ENCODE measurements around the gene PLEKHO2.

PLEKHO2 gene

GRCh38 chr15:64884679-64885078 is 43.0 kb downstream of the PLEKHO2 start:
- Mint-ChIP-seq H3K27ac (no peak overlapping the region), H3K36me3 (no peaks in the 10 kb centered on the region), H3K4me1 (ENCODE audit: low read depth) (peaks cover 28% of the 10 kb centered on the region), H3K4me3 (peak overlapping the region; percentile 75), H3K27me3 (no peaks in the 10 kb centered on the region), H3K9me3 (ENCODE audit: low read depth) (no peaks in the 10 kb centered on the region)

DNA sequence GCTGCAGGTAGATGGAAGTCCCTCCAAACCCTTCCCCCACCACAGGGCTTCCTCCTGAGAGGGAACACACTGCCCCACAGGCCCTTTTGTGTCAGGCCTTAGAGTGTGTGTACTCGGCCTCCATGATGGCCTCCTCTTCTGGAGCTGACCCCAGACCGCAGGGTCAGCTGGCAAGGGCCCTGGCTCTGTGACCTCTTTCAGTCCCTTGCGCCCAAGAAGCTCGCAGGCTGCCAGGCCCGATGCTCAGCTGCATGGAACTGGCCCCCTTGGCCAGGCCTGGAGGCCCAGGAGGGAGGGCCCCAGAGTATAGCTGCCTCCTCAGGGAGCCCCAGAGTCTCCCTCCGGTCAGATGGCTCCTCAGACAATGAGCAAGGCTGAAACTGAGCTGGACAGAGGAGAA is 46.6 kb downstream of the PLEKHO2 start:
- Mint-ChIP-seq H3K9me3 (ENCODE audit: low read depth) (no peaks in the 10 kb centered on the region), H3K36me3 (no peaks in the 10 kb centered on the region), H3K27me3 (no peaks in the 10 kb centered on the region), H3K27ac (no peak overlapping the region), H3K4me3 (no peak overlapping the region), H3K4me1 (ENCODE audit: low read depth) (peaks cover 40% of the 10 kb centered on the region)

GRCh38 chr15:64891561-64891960 is 49.8 kb downstream of the PLEKHO2 start:
- no peaks in the 10 kb centered on the region for H3K27me3 Mint-ChIP-seq
- H3K9me3 Mint-ChIP-seq (ENCODE audit: low read depth) = no peaks in the 10 kb centered on the region
- no peaks in the 10 kb centered on the region for H3K36me3 Mint-ChIP-seq
- peaks cover 53% of the 10 kb centered on the region for H3K4me1 Mint-ChIP-seq (ENCODE audit: low read depth)
- H3K27ac Mint-ChIP-seq = peak overlapping the region; percentile 98
- no peak overlapping the region for H3K4me3 Mint-ChIP-seq

DNA sequence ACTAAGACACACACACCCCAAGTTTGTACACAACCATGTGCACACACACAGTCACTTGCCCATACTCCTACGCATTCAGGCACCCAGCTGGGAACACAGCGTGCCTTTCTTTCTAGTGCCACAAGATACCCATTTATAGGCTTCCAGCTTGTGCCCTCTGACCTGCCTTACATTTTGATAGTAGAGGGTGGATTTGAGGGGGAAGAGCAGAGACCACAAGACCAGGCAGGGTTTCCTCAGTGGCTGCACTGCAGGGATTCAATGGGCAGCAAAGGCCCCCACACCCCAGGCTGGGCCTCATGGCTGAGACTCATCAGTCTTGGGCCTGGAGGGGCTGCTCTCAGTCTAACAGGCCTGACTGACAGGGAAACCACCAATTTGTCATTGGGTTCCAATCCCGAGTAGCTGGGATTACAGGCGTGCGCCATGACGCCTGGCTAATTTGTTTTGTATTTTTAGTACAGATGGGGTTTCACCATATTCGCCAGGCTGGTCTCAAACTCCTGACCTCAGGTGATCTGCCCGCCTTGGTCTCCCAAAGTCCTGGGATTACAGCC is 51.2 kb downstream of the PLEKHO2 start:
- Mint-ChIP-seq H3K27me3 (no peaks in the 10 kb centered on the region), H3K27ac (peak overlapping the region; percentile 98), H3K9me3 (ENCODE audit: low read depth) (no peaks in the 10 kb centered on the region), H3K4me3 (peak overlapping the region; percentile 92), H3K4me1 (ENCODE audit: low read depth) (peaks cover 57% of the 10 kb centered on the region), H3K36me3 (no peaks in the 10 kb centered on the region)

DNA sequence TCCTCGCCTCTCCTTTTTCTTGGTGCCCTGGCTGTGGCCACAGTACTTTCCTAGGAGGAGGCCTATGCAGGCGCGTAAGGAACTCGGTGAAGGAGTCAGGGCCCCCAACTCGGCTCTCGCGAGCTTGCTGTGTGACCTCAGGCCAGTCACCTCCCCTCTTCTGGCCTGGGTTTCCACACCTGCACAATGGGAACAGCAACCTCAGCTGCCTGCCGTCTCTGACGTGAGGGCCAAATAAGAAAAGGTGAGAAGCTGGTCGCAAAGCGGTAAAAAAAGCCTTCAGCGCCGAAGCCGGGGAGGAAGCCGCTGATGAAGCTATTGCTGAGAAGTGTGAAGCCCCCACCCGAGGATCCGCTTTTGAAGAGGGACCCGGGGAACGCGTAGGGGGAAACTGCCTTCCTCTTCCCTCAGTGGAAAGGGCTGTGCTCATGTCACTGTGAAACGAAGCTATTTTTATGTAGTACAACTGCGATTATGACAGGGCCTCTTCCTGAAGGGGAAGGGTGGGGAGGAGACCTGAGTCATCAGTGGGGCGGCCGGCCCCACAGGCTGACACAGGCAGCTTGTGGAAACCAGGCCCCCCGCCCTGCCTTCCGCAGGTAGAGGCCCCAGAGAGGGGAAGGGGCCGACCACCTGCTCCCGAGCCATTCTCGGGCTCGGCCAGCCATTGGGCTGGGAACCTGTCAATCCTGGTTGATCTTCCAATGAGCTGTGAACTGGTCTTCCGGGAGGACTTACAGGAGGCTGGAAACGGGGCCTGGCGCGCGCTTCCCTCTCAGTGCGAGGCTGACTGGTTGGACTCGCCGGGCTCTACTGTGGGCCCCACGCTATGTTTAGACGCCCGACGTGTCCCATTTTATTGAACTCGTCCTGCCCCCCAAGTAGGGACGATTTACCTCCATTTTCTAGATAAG is 52.0 kb downstream of the PLEKHO2 start:
- H3K36me3 Mint-ChIP-seq = no peaks in the 10 kb centered on the region
- H3K27me3 Mint-ChIP-seq = no peaks in the 10 kb centered on the region
- no peaks in the 10 kb centered on the region for H3K9me3 Mint-ChIP-seq (ENCODE audit: low read depth)
- peak overlapping the region; percentile 98 for H3K27ac Mint-ChIP-seq
- H3K4me3 Mint-ChIP-seq = peak overlapping the region; percentile 92
- H3K4me1 Mint-ChIP-seq (ENCODE audit: low read depth) = peaks cover 59% of the 10 kb centered on the region

- Mint-ChIP-seq H3K36me3 (no peaks in the 10 kb centered on the region), H3K27me3 (no peaks in the 10 kb centered on the region), H3K27ac (peak overlapping the region; percentile 98), H3K9me3 (ENCODE audit: low read depth) (no peaks in the 10 kb centered on the region), H3K4me3 (peak overlapping the region; percentile 92), H3K4me1 (ENCODE audit: low read depth) (peaks cover 59% of the 10 kb centered on the region)
These were observed 52.8 kb downstream of the PLEKHO2 start for GRCh38 chr15:64894395-64895056.

GRCh38 chr15:64895285-64896065 is 53.8 kb downstream of the PLEKHO2 start:
- H3K4me1 Mint-ChIP-seq (ENCODE audit: low read depth) = peaks cover 59% of the 10 kb centered on the region
- H3K27ac Mint-ChIP-seq = peak overlapping the region; percentile 98
- no peaks in the 10 kb centered on the region for H3K9me3 Mint-ChIP-seq (ENCODE audit: low read depth)

DNA sequence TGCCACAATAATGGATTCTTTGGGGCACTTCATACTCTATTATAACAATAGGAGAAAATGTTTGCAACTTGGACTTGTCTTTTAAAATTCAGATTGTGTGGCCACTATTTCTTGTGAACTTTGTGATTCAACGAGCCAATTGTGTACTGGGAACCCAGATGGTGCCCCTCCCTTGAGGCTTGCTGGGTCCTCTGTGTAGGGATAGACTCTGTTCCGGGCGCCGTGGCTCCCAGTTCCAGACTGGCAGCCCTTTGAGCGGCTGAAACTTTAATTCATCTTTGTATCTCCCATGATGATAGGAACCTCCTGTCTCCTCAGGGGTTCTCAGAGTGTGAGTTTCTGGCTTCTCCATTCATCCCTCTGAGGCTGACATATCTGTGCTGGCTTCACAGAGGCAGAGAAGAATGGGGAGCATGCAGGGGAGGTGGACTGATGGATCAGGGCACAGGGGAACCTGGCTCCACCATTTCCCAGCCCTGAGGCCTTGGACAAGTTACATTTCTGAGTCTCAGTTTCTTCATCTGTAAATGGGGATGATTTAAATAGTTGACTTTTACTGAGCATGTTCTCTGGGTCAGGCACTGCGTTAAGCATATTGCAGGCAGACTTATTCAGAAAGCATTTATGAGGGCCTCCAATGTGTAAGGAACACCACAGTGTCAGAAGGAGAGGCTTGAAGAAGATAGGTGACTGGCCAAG is 54.8 kb downstream of the PLEKHO2 start:
- H3K27me3 Mint-ChIP-seq = no peaks in the 10 kb centered on the region
- peaks cover 51% of the 10 kb centered on the region for H3K4me1 Mint-ChIP-seq (ENCODE audit: low read depth)
- H3K27ac Mint-ChIP-seq = peak overlapping the region; percentile 98
- H3K4me3 Mint-ChIP-seq = peak overlapping the region; percentile 92
- H3K9me3 Mint-ChIP-seq (ENCODE audit: low read depth) = no peaks in the 10 kb centered on the region
- H3K36me3 Mint-ChIP-seq = peaks cover 2% of the 10 kb centered on the region

More at GRCh38 chr15:64895285-64896065, 53.8 kb downstream of the PLEKHO2 start:
- no peaks in the 10 kb centered on the region for H3K36me3 Mint-ChIP-seq
- H3K4me3 Mint-ChIP-seq = peak overlapping the region; percentile 92
- no peaks in the 10 kb centered on the region for H3K27me3 Mint-ChIP-seq

DNA sequence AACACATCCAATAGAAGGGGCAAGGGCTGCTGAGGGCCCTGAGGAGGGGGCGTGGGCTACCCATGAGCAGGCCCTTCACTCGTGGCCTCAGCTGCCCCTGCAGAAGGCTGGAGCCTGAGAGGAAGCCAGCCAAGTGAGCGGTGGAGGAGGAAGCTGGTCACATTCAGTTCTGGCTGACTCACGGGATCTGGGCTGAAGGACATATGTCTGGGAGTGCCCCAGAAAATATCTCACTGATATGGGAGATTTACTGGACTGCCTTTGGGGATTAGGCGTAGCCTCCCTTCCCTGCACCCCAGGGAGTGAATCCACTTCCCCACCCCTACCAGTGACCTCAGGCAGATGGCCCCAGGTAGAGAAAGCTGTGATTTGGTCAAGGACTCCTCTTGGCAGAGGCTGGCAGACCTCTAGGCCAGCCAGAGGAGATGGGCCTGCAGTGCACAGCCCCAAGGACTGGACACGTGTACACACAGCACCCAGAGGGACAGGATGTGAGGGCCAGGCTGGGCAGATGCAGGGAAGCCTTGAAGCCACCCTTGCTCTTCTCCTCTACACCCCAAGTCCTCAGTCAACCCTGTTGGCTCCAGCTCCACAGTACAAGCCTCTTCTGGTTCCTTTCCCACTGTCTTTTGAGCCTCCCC is 55.8 kb downstream of the PLEKHO2 start:
- Mint-ChIP-seq H3K9me3 (ENCODE audit: low read depth) (no peaks in the 10 kb centered on the region), H3K36me3 (peaks cover 2% of the 10 kb centered on the region), H3K4me1 (ENCODE audit: low read depth) (peaks cover 51% of the 10 kb centered on the region), H3K4me3 (no peak overlapping the region), H3K27me3 (no peaks in the 10 kb centered on the region), H3K27ac (peak overlapping the region; percentile 98)

DNA sequence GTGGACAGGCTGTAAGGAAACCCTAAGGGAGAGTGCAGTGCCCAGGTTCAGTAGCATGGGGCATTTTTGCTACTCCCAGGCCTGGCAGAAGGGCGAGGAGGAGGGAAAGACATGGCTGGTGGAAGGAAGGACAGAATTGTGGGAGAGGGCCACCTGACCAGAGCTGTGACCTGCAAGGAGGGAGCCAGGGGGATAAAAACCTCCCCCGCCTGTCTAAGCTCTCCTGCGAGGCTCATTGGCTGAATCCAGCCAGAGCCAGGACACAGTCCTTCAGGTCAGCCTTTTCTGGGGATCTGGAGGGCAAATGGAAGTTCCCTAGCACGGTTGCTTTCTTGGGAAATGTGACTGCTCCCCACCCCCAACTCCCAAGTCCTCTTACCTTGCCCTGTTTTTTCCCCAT is 56.7 kb downstream of the PLEKHO2 start:
- no peaks in the 10 kb centered on the region for H3K27me3 Mint-ChIP-seq
- H3K9me3 Mint-ChIP-seq (ENCODE audit: low read depth) = no peaks in the 10 kb centered on the region
- peak overlapping the region; percentile 31 for H3K27ac Mint-ChIP-seq
- peaks cover 51% of the 10 kb centered on the region for H3K4me1 Mint-ChIP-seq (ENCODE audit: low read depth)
- H3K4me3 Mint-ChIP-seq = no peak overlapping the region
- H3K36me3 Mint-ChIP-seq = peaks cover 2% of the 10 kb centered on the region

- H3K36me3 Mint-ChIP-seq = peaks cover 2% of the 10 kb centered on the region
- no peaks in the 10 kb centered on the region for H3K9me3 Mint-ChIP-seq (ENCODE audit: low read depth)
- no peak overlapping the region for H3K27ac Mint-ChIP-seq
- H3K4me3 Mint-ChIP-seq = no peak overlapping the region
- no peaks in the 10 kb centered on the region for H3K27me3 Mint-ChIP-seq
- peaks cover 41% of the 10 kb centered on the region for H3K4me1 Mint-ChIP-seq (ENCODE audit: low read depth)
These were observed 59.4 kb downstream of the PLEKHO2 start for GRCh38 chr15:64901141-64901540.

DNA sequence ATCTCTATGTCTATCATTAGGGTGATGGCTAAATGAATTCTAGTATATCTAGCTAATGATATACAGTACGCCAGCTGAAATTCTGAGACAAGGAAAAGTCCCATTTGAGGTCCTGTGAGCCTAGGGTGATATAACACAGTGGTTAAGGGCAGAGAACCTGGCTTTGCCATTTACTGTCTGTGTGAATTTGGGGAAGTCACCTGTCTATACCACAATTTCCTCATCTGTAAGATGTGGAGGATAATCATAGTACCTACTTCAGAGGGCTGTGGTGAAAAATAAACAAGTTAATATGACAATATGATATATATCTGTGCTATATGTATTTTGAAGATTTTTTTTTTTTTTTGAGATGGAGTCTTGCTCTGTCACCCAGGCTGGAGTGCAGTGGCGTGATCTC is 60.2 kb downstream of the PLEKHO2 start:
- Mint-ChIP-seq H3K27me3 (no peaks in the 10 kb centered on the region), H3K4me1 (ENCODE audit: low read depth) (peaks cover 38% of the 10 kb centered on the region), H3K36me3 (peaks cover 2% of the 10 kb centered on the region), H3K4me3 (no peak overlapping the region), H3K27ac (no peak overlapping the region), H3K9me3 (ENCODE audit: low read depth) (no peaks in the 10 kb centered on the region)

GRCh38 chr15:64902863-64903262 is 61.1 kb downstream of the PLEKHO2 start:
- Mint-ChIP-seq H3K4me1 (ENCODE audit: low read depth) (peaks cover 37% of the 10 kb centered on the region), H3K4me3 (no peak overlapping the region), H3K9me3 (ENCODE audit: low read depth) (no peaks in the 10 kb centered on the region), H3K36me3 (peaks cover 2% of the 10 kb centered on the region), H3K27ac (no peak overlapping the region), H3K27me3 (no peaks in the 10 kb centered on the region)
